ENCODE measurements around the gene FBLN5.

FBLN5 gene

GRCh38 chr14:91964724-91965123 is 17.2 kb upstream of the FBLN5 start:
- H3K4me3 ChIP-seq (ENCODE audit: low read length): no peak overlapping the region
- peaks cover 22% of the 10 kb centered on the region for H3K4me1 ChIP-seq (ENCODE audit: control insufficient read depth, low read length)
- no peak overlapping the region for H3K27ac ChIP-seq (ENCODE audit: low read depth, low read length)
- H3K27me3 ChIP-seq (ENCODE audit: control insufficient read depth, low read length): no peaks in the 10 kb centered on the region
- H3K9me2 ChIP-seq (replicated peaks; ENCODE audit: control insufficient read depth, low read length): no peaks in the 10 kb centered on the region
- no peaks in the 10 kb centered on the region for H3K9me3 ChIP-seq (ENCODE audit: control insufficient read depth, insufficient read depth, low read length)
- peaks cover 21% of the 10 kb centered on the region for H3K36me3 ChIP-seq (ENCODE audit: control insufficient read depth, low read length)
- no peaks in the 10 kb centered on the region for H4K20me1 ChIP-seq (ENCODE audit: control insufficient read depth, insufficient read depth, low read depth, low read length)
- no peak for TF ChIP-seq CTCF (IDR thresholded peaks at IDR 0.05; ENCODE audit: low read depth, low read length, poor library complexity, severe bottlenecking)
- TF ChIP-seq EZH2phosphoT487 (IDR thresholded peaks at IDR 0.05; ENCODE audit: borderline replicate concordance, low read length): no peak
- no peaks in the 10 kb centered on the region for H3K79me2 ChIP-seq (ENCODE audit: control insufficient read depth, low read length)
- no peak overlapping the region for H3K4me2 ChIP-seq (ENCODE audit: low read length)
- 0 out of 2 replicates have a peak, but pooled peaks cover 3% of the 10 kb centered on the region for H3F3A ChIP-seq (ENCODE audit: control insufficient read depth, insufficient read depth)

GRCh38 chr14:91964011-91964410 is 16.5 kb upstream of the FBLN5 start:
- Histone ChIP-seq H3K4me2 (ENCODE audit: low read length) (no peak overlapping the region), H3K36me3 (ENCODE audit: control insufficient read depth, low read length) (peaks cover 14% of the 10 kb centered on the region), H3K4me3 (ENCODE audit: low read length) (no peak overlapping the region), H3F3A (ENCODE audit: control insufficient read depth, insufficient read depth) (0 out of 2 replicates have a peak, but pooled peaks cover 3% of the 10 kb centered on the region), H3K4me1 (ENCODE audit: control insufficient read depth, low read length) (peaks cover 18% of the 10 kb centered on the region), H3K27ac (ENCODE audit: low read depth, low read length) (no peak overlapping the region), H4K20me1 (ENCODE audit: control insufficient read depth, insufficient read depth, low read depth, low read length) (no peaks in the 10 kb centered on the region), H3K27me3 (ENCODE audit: control insufficient read depth, low read length) (no peaks in the 10 kb centered on the region), H3K9me3 (ENCODE audit: control insufficient read depth, insufficient read depth, low read length) (no peaks in the 10 kb centered on the region), H3K9me2 (replicated peaks; ENCODE audit: control insufficient read depth, low read length) (no peaks in the 10 kb centered on the region), H3K79me2 (ENCODE audit: control insufficient read depth, low read length) (no peaks in the 10 kb centered on the region)
- TF ChIP-seq EZH2phosphoT487 (IDR thresholded peaks at IDR 0.05; ENCODE audit: borderline replicate concordance, low read length) (no peak), CTCF (IDR thresholded peaks at IDR 0.05; ENCODE audit: low read depth, low read length, poor library complexity, severe bottlenecking) (no peak)

- TF ChIP-seq EZH2phosphoT487 (IDR thresholded peaks at IDR 0.05; ENCODE audit: borderline replicate concordance, low read length) (no peak), CTCF (IDR thresholded peaks at IDR 0.05; ENCODE audit: low read depth, low read length, poor library complexity, severe bottlenecking) (no peak)
- Histone ChIP-seq H3K36me3 (ENCODE audit: control insufficient read depth, low read length) (peaks cover 8% of the 10 kb centered on the region), H3F3A (ENCODE audit: control insufficient read depth, insufficient read depth) (0 out of 2 replicates have a peak, but pooled peaks cover 3% of the 10 kb centered on the region), H3K9me3 (ENCODE audit: control insufficient read depth, insufficient read depth, low read length) (no peaks in the 10 kb centered on the region), H3K4me2 (ENCODE audit: low read length) (no peak overlapping the region), H3K79me2 (ENCODE audit: control insufficient read depth, low read length) (no peaks in the 10 kb centered on the region), H3K27ac (ENCODE audit: low read depth, low read length) (no peak overlapping the region), H3K4me3 (ENCODE audit: low read length) (no peak overlapping the region), H3K27me3 (ENCODE audit: control insufficient read depth, low read length) (no peaks in the 10 kb centered on the region), H3K4me1 (ENCODE audit: control insufficient read depth, low read length) (peaks cover 12% of the 10 kb centered on the region), H3K9me2 (replicated peaks; ENCODE audit: control insufficient read depth, low read length) (no peaks in the 10 kb centered on the region), H4K20me1 (ENCODE audit: control insufficient read depth, insufficient read depth, low read depth, low read length) (no peaks in the 10 kb centered on the region)
These were observed 16.0 kb upstream of the FBLN5 start for GRCh38 chr14:91963465-91963864.
